GM21390 (cell line): ENCODE data around the gene GNAS-AS1.

ENCODE experiments used
- ATAC-seq: cut with Tn5 transposase; IDR thresholded peaks from one replicate; pipeline ENCODE4 v1.9.1; 2021; ENCODE audit not compliant: unreplicated experiment

Gene GNAS-AS1

GRCh38 chr20:58787211-58788005 is 63.3 kb downstream of the GNAS-AS1 start:
- ATAC-seq, result no peak

- no peak for ATAC-seq
Measured at GRCh38 chr20:58784321-58785074, 66.2 kb downstream of the GNAS-AS1 start.

GRCh38 chr20:58783511-58784011 is 67.1 kb downstream of the GNAS-AS1 start:
- ATAC-seq, result no peak

- ATAC-seq, result no peak
Measured at GRCh38 chr20:58781138-58781537, 69.6 kb downstream of the GNAS-AS1 start.

- no peak for ATAC-seq
Measured at GRCh38 chr20:58778760-58779159, 71.9 kb downstream of the GNAS-AS1 start.

DNA sequence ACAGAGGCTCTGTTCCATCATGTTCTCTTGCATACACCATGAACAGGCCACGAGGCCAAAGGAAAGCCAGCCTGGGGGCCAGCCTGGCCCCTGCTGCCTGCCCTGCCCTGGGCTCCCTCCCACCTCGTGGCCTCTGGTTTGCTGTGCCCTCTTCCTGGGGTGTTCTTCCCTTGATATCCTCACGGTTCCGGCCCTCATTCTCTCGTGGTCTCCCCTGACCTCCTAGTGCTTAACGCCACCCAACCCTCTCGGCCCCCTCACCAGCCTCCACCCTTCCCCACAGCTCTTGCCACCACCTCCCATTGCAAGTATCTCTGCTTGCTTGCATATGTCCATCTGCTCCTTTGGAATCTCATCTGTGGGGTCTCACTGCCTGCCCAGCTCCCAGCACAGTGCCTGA is 73.0 kb downstream of the GNAS-AS1 start:
- no peak for ATAC-seq

DNA sequence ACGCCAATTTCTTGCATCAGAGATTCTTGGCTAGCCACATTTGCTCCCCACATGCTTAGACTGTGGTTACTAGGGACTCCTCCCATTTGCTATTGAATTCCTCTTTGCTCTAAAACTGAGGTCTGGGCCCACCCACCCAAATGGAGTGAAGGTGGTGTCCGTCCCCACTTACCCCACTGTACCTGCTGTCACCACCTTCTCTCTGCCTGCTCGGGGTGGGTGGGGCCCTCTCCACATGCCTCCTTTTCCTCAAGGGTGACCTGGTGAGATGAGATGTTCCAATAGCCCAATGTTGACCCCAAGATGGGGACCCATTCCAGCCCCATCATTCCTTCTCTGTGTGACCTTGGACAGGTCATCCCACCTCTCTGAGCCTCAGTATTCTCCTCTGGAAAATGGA is 74.6 kb downstream of the GNAS-AS1 start:
- no peak for ATAC-seq

DNA sequence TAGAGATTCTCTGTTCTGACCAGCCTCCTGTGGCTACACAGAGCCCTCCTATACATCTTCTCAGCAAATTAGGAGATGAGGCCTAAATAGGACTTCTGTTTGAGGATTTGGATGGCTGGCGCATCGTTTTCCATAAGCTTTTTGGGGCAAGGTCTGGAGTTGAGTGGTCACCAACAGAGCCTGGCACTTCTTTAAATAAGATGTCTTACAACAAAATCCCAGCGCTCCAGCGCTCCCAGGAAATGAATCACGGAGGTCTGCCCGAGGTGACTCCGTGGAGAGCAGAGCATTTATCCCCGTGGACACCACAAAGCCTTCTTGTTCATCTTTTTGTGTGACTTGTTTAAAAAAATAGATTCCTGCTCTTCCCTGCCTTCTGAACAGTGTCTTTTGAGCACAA is 75.3 kb downstream of the GNAS-AS1 start:
- no peak for ATAC-seq

- ATAC-seq, result no peak
Measured at GRCh38 chr20:58774667-58775263, 75.9 kb downstream of the GNAS-AS1 start.

DNA sequence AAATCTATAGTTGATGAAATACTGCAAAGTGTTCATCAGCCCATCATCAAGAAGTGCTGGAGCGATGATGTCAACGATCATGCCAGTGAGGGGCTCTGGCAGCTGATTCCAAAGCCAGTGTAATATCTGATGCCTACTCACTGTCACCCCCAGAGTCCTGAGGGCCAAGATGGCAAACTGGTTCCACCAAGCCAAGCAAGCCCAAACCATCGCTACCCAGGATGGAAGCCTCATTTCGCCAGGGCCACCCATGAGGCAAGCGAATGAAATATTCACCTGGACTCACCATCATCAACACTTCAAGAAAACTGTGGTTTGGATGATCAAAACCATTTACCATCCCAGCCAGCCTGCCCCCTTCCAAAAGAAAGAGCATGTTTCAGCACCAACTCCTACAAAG is 76.5 kb downstream of the GNAS-AS1 start:
- no peak for ATAC-seq

GRCh38 chr20:58772786-58773185 is 77.9 kb downstream of the GNAS-AS1 start:
- ATAC-seq, result no peak
